OCI-LY3 (cell line): ENCODE results near the gene KDM4F.

Experiments used
- CTCF ChIP-seq: fragments of 200-600, 300-600 bp; sonication (generic); IDR thresholded peaks from 2 replicates; pipeline ENCODE4 v1.5.1; 2014; ENCODE audit warnings: antibody characterized with exemption, low read length, low read depth
- EZH2phosphoT487 ChIP-seq: fragments of 200-600 bp; shearing (Covaris generic); IDR thresholded peaks from 2 replicates; pipeline ENCODE4 v1.6.1; 2018; ENCODE audit warnings: antibody characterized with exemption, mixed run types, low read depth

GRCh38 chr11:95045812-95046211 lies 3.4 kb upstream of the KDM4F start:
- TF ChIP-seq EZH2phosphoT487, result no peak
- TF ChIP-seq CTCF, result no peak
